ENCODE data around the gene DMTF1.

The DMTF1 gene

GRCh38 chr7:87225696-87226095 lies 73.4 kb downstream of the DMTF1 start:
- no peak for DNase-seq (ENCODE audit: low read depth in 1 of 2, low spot score in 1 of 2)
- TF ChIP-seq POLR2AphosphoS5 (IDR thresholded peaks at IDR 0.05; ENCODE audit: low read depth): no peak
- no peak for TF ChIP-seq GABPA (IDR thresholded peaks at IDR 0.05; ENCODE audit: low read depth)
- no peak for TF ChIP-seq SPI1 (IDR thresholded peaks at IDR 0.05; ENCODE audit: borderline replicate concordance, low read depth)
- TF ChIP-seq, protein P1, sequence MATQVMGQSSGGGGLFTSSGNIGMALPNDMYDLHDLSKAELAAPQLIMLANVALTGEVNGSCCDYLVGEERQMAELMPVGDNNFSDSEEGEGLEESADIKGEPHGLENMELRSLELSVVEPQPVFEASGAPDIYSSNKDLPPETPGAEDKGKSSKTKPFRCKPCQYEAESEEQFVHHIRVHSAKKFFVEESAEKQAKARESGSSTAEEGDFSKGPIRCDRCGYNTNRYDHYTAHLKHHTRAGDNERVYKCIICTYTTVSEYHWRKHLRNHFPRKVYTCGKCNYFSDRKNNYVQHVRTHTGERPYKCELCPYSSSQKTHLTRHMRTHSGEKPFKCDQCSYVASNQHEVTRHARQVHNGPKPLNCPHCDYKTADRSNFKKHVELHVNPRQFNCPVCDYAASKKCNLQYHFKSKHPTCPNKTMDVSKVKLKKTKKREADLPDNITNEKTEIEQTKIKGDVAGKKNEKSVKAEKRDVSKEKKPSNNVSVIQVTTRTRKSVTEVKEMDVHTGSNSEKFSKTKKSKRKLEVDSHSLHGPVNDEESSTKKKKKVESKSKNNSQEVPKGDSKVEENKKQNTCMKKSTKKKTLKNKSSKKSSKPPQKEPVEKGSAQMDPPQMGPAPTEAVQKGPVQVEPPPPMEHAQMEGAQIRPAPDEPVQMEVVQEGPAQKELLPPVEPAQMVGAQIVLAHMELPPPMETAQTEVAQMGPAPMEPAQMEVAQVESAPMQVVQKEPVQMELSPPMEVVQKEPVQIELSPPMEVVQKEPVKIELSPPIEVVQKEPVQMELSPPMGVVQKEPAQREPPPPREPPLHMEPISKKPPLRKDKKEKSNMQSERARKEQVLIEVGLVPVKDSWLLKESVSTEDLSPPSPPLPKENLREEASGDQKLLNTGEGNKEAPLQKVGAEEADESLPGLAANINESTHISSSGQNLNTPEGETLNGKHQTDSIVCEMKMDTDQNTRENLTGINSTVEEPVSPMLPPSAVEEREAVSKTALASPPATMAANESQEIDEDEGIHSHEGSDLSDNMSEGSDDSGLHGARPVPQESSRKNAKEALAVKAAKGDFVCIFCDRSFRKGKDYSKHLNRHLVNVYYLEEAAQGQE (IDR thresholded peaks at IDR 0.05; ENCODE audit: insufficient replicate concordance, low read depth): no peak
- no peak for TF ChIP-seq CTCF (IDR thresholded peaks at IDR 0.05; ENCODE audit: insufficient read depth, low read length)
- no peak overlapping the region for H3K27ac ChIP-seq (replicated peaks)
- no peak overlapping the region for H3K4me3 ChIP-seq (replicated peaks; ENCODE audit: insufficient read depth, low read length)
- peaks cover 15% of the 10 kb centered on the region for H3K27me3 ChIP-seq (ENCODE audit: insufficient read depth, poor library complexity, severe bottlenecking)

GRCh38 chr7:87226495-87226894 lies 74.2 kb downstream of the DMTF1 start:
- Histone ChIP-seq H3K4me3 (replicated peaks; ENCODE audit: insufficient read depth, low read length) (no peak overlapping the region), H3K27me3 (ENCODE audit: insufficient read depth, poor library complexity, severe bottlenecking) (peaks cover 7% of the 10 kb centered on the region), H3K27ac (replicated peaks) (no peak overlapping the region)
- DNase-seq (ENCODE audit: low read depth in 1 of 2, low spot score in 1 of 2): no peak
- TF ChIP-seq SPI1 (IDR thresholded peaks at IDR 0.05; ENCODE audit: borderline replicate concordance, low read depth): no peak
- TF ChIP-seq GABPA (IDR thresholded peaks at IDR 0.05; ENCODE audit: low read depth): no peak
- TF ChIP-seq, protein P1 (IDR thresholded peaks at IDR 0.05; ENCODE audit: insufficient replicate concordance, low read depth): no peak
- TF ChIP-seq CTCF (IDR thresholded peaks at IDR 0.05; ENCODE audit: insufficient read depth, low read length): no peak
- no peak for TF ChIP-seq POLR2AphosphoS5 (IDR thresholded peaks at IDR 0.05; ENCODE audit: low read depth)

DNA sequence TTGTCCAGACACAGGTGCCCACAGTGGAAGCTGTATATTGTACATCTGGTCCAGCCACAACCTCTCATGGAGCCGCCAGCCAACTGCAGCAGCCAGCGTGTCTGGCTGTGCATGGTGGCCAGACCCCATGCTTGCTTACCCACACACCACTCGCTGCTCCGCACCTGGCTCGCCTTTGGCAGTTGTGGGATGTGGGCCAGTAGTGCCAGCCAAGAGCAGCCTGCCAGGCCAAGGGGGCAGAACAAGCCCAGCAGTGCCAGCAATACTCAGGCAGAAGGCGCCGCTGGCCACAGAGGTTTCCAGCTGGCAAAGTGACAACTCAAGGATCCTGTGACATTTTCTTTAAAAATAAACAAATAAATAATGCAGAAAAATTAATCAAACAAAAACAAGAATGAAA lies 79.0 kb downstream of the DMTF1 start:
- Histone ChIP-seq H3K4me3 (replicated peaks; ENCODE audit: insufficient read depth, low read length) (no peak overlapping the region), H3K27ac (replicated peaks) (no peak overlapping the region), H3K27me3 (ENCODE audit: insufficient read depth, poor library complexity, severe bottlenecking) (no peaks in the 10 kb centered on the region)
- TF ChIP-seq POLR2AphosphoS5 (IDR thresholded peaks at IDR 0.05; ENCODE audit: low read depth) (no peak), CTCF (IDR thresholded peaks at IDR 0.05; ENCODE audit: insufficient read depth, low read length) (no peak)
- TF ChIP-seq, protein P1 (IDR thresholded peaks at IDR 0.05; ENCODE audit: insufficient replicate concordance, low read depth): no peak
- DNase-seq (ENCODE audit: low read depth in 1 of 2, low spot score in 1 of 2): no peak

Data from HL-60 (cell line).